IMR-90 (cell line): ENCODE measurements around the gene PLCB3. TPM values are rescaled to one million over a fixed set of nuclear protein-coding genes. Genes with fewer than 3 reads are reported as not detected.

Experiments used
- ATAC-seq: fragments of 200-7000 bp; cut with Tn5 transposase; 2 replicates; pipeline ENCODE4 v1.9.1; 2020; ENCODE audit warnings: low read depth, mild to moderate bottlenecking, moderate library complexity
- BruUV-seq: library from RNA; stranded (reverse); fragments of 400-500 nt; replicated peaks from 2 replicates; lab custom pipeline; 2021; lab: Mats Ljungman, UMichigan
- CTCF ChIA-PET: fragments of 300-600 bp; formaldehyde crosslinking; extraction: SDS; loops from one replicate; lab custom pipeline; 2021; ENCODE audit warnings: antibody characterized with exemption; lab: Yijun Ruan, JAX
- POLR2A ChIA-PET: fragments of 300-600 bp; sonication (Branson Sonifier 250); formaldehyde crosslinking; loops from one replicate; lab custom pipeline; 2022; ENCODE audit warnings: antibody characterized with exemption; ENCODE audit not compliant: unreplicated experiment; lab: Charles Lee
- DNase-seq: peaks from one replicate; pipeline ENCODE4 v3.0.0; 2013
- H2AFZ ChIP-seq: replicated peaks from 2 replicates; pipeline ENCODE3; 2013; ENCODE audit warnings: low read length, mild to moderate bottlenecking; ENCODE audit not compliant: poor library complexity
- H2AK5ac ChIP-seq: 2 replicates; pipeline ENCODE4 v1.6.1; 2013; ENCODE audit warnings: low read depth, low read length, inconsistent platforms
- H2AK9ac ChIP-seq: replicated peaks from 2 replicates; pipeline ENCODE3; 2013; ENCODE audit warnings: mild to moderate bottlenecking, low read depth, low read length, moderate library complexity; ENCODE audit not compliant: poor library complexity
- H2BK120ac ChIP-seq: 2 replicates; pipeline ENCODE4 v1.6.1; 2013; ENCODE audit warnings: low read depth, low read length, inconsistent platforms
- H2BK15ac ChIP-seq: 3 replicates; pipeline ENCODE4 v1.6.1; 2013; ENCODE audit warnings: low read depth, low read length, inconsistent platforms
- H2BK20ac ChIP-seq: 2 replicates; pipeline ENCODE4 v1.6.1; 2013; ENCODE audit warnings: low read depth, mild to moderate bottlenecking, inconsistent platforms, low read length, moderate library complexity
- H2BK5ac ChIP-seq: 2 replicates; pipeline ENCODE4 v1.6.1; 2013; ENCODE audit warnings: mild to moderate bottlenecking, low read depth, low read length, inconsistent platforms; ENCODE audit not compliant: poor library complexity, severe bottlenecking
- H3K14ac ChIP-seq: replicated peaks from 2 replicates; pipeline ENCODE4 v1.6.1; 2013; ENCODE audit warnings: low read depth, low read length, inconsistent platforms
- H3K18ac ChIP-seq: 2 replicates; pipeline ENCODE4 v1.6.1; 2013; ENCODE audit warnings: low read depth, low read length, control low read depth
- H3K23ac ChIP-seq: 2 replicates; pipeline ENCODE4 v1.6.1; 2013; ENCODE audit warnings: low read depth, low read length, inconsistent platforms
- H3K27ac ChIP-seq: 2 replicates; pipeline ENCODE4 v1.5.1; 2013; ENCODE audit warnings: mild to moderate bottlenecking, control low read depth, low read length; ENCODE audit not compliant: insufficient read depth
- H3K27me3 ChIP-seq: 2 replicates; pipeline ENCODE4 v1.6.1; 2013; ENCODE audit warnings: low read length; ENCODE audit not compliant: control insufficient read depth, insufficient read depth
- H3K36me3 ChIP-seq: 2 replicates; pipeline ENCODE4 v1.6.1; 2013; ENCODE audit warnings: low read length, mixed read lengths; ENCODE audit not compliant: control insufficient read depth, insufficient read depth
- H3K4ac ChIP-seq: 2 replicates; pipeline ENCODE4 v1.6.1; 2013; ENCODE audit warnings: low read depth, low read length, inconsistent platforms
- H3K4me1 ChIP-seq: 2 replicates; pipeline ENCODE4 v1.6.1; 2013; ENCODE audit warnings: low read length, mixed read lengths; ENCODE audit not compliant: control insufficient read depth, insufficient read depth
- H3K4me2 ChIP-seq: 2 replicates; pipeline ENCODE4 v1.6.1; 2013; ENCODE audit warnings: low read depth, mild to moderate bottlenecking, control low read depth, low read length, moderate library complexity
- H3K4me3 ChIP-seq: 2 replicates; pipeline ENCODE4 v1.5.1; 2013; ENCODE audit warnings: low read depth, mild to moderate bottlenecking, control low read depth, low read length, moderate library complexity; ENCODE audit not compliant: insufficient read depth
- H3K56ac ChIP-seq: 2 replicates; pipeline ENCODE4 v1.6.1; 2013; ENCODE audit warnings: low read length, inconsistent platforms; ENCODE audit not compliant: insufficient read depth; ENCODE audit errors: extremely low read depth
- H3K79me1 ChIP-seq, 2 experiments: 2 replicates each; pipeline ENCODE4 v1.6.1; 2013; ENCODE audit warnings: low read length in 2 of 2, inconsistent platforms in 1 of 2, low read depth in 1 of 2
- H3K9ac ChIP-seq: 2 replicates; pipeline ENCODE4 v1.6.1; 2013; ENCODE audit warnings: low read depth, low read length, control low read depth
- H3K9me1 ChIP-seq: 2 replicates; pipeline ENCODE4 v1.6.1; 2013; ENCODE audit warnings: low read length, inconsistent platforms; ENCODE audit not compliant: insufficient read depth
- H3K9me3 ChIP-seq: 2 replicates; pipeline ENCODE4 v1.6.1; 2013; ENCODE audit warnings: low read length; ENCODE audit not compliant: control insufficient read depth, insufficient read depth
- H4K20me1 ChIP-seq: 2 replicates; pipeline ENCODE4 v1.6.1; 2013; ENCODE audit warnings: low read length, inconsistent platforms; ENCODE audit not compliant: insufficient read depth
- H4K5ac ChIP-seq: 2 replicates; pipeline ENCODE4 v1.6.1; 2013; ENCODE audit warnings: mild to moderate bottlenecking, low read depth, low read length, control low read depth
- H4K8ac ChIP-seq, 2 experiments: 2 replicates each; pipeline ENCODE4 v1.6.1; 2013; ENCODE audit warnings: low read depth in 2 of 2, low read length in 2 of 2, control low read depth in 1 of 2, inconsistent platforms in 1 of 2
- H4K91ac ChIP-seq: 2 replicates; pipeline ENCODE4 v1.6.1; 2013; ENCODE audit warnings: low read depth, low read length, inconsistent platforms; ENCODE audit not compliant: insufficient read depth
- FOS ChIP-seq: fragments of 150-350 bp; IDR thresholded peaks from 2 replicates; pipeline ENCODE4 v1.6.1; 2016; ENCODE audit warnings: low read depth, low read length
- MAZ ChIP-seq: IDR thresholded peaks from 2 replicates; pipeline ENCODE4 v1.6.1; 2012; ENCODE audit warnings: low read depth, mild to moderate bottlenecking, low read length, improper control_type of control experiment, moderate library complexity, borderline replicate concordance
- MXI1 ChIP-seq: IDR thresholded peaks from 2 replicates; pipeline ENCODE4 v1.6.1; 2012; ENCODE audit warnings: low read depth, mild to moderate bottlenecking, low read length, moderate library complexity, borderline replicate concordance
- WGBS, 2 experiments: methylation state at CpG; one replicate each; pipeline versions ENCODE4 v1.1.5 to v1.1.7; 2013; ENCODE audit warnings: missing lambda C conversion rate in 2 of 2; ENCODE audit not compliant: insufficient read length in 1 of 2; ENCODE audit errors: extremely low coverage in 2 of 2; 5-methylcytosine and 5-hydroxymethylcytosine counted together
- dilution Hi-C: fragments of 300-500 bp; cut with HindIII; formaldehyde crosslinking; loops from one replicate; pipeline ENCODE4 v1.14.3; 2018; ENCODE audit warnings: low sequenced_read_pairs; ENCODE audit not compliant: unreplicated experiment
- in situ Hi-C: fragments of 300-500 bp; cut with MboI; formaldehyde crosslinking; loops from 3 replicates; pipeline ENCODE4 v1.14.3; 2019; ENCODE audit warnings: low sequenced_read_pairs, inconsistent platforms, mixed read lengths
- intact Hi-C: fragments of 100-400 bp; cut with micrococcal nuclease; formaldehyde crosslinking; loops from 2 replicates; pipeline ENCODE4 v1.10.0; 2022
- polyA plus RNA-seq, 3 experiments: library from polyadenylated mRNA; depleted of rRNA; stranded (reverse); fragments of >200 nt; gene quantifications; 2 replicates each; pipeline ENCODE4 v1.2.3, GENCODE V29; 2012; ENCODE audit warnings: low replicate concordance in 1 of 3
- total RNA-seq: library from RNA; depleted of rRNA; stranded (reverse); fragments of >200 nt; gene quantifications from 2 replicates; pipeline ENCODE4 v1.2.3, GENCODE V29; 2012

Gene PLCB3
- total and polyA plus RNA-seq, 2 of the 4 experiments (the other 2 are of a cell fraction), result 23.9 to 24.9 TPM

- POLR2A ChIA-PET, result no interaction called here
- no TSS peak for BruUV-seq
These were observed 21.0 kb upstream of the PLCB3 start, which contains the start of gene DNAJC4 for GRCh38 chr11:64230171-64230984. Gene DNAJC4, plus strand, starts transcription at chr11:64230548. Its CDS starts 307 bp downstream, at chr11:64230855.

More at GRCh38 chr11:64230171-64230984, 21.0 kb upstream of the PLCB3 start, which contains the start of gene DNAJC4:
- peak within 1 kb of the TSS; percentile 97 for H3K4ac ChIP-seq
- peaks cover 24 to 77% of the 10 kb centered on the region in 2 experiments for H3K79me1 ChIP-seq
- H3K23ac ChIP-seq, result peak within 1 kb of the TSS; percentile 82
- in situ Hi-C loops (no loop called here), dilution Hi-C loops (no loop called here), intact Hi-C loops (loop anchor here (1.0 kb wide), 2 partner anchors 39 to 74 kb away; no protein-coding TSS in a partner anchor)
- H4K20me1 ChIP-seq, result no peaks in the 10 kb centered on the region; the same call in 1 of the 2 replicates
- H2BK20ac ChIP-seq, result no peak within 1 kb of the TSS
- CTCF ChIA-PET, result interaction anchor here (0.6 kb wide), 1 partner anchor 1406 kb away, joined by 3 read pairs; no protein-coding TSS in a partner anchor
- peak within 1 kb of the TSS; percentile 98 for H2AFZ ChIP-seq
- peak within 1 kb of the TSS; percentile 62 for H2BK5ac ChIP-seq
- peak; percentile 68; the same call in 1 of the 2 replicates for TF ChIP-seq MAZ
- TF ChIP-seq MXI1, result 0 out of 2 replicates have a peak, but pooled peaks have one; percentile 32
- TF ChIP-seq FOS, result no peak
- H3K4me1 ChIP-seq, result peaks cover 20% of the 10 kb centered on the region
- peak within 1 kb of the TSS; percentile 74 for H2AK5ac ChIP-seq
- peak within 1 kb of the TSS; percentile 88 to 93 for H4K8ac ChIP-seq
- peak within 1 kb of the TSS; percentile 51 for H3K27ac ChIP-seq
- H3K27me3 ChIP-seq, result no peaks in the 10 kb centered on the region
- peaks cover 12% of the 10 kb centered on the region for H3K9me1 ChIP-seq
- ATAC-seq (peak; percentile 56), DNase-seq (peak; percentile 81)
- peak within 1 kb of the TSS; percentile 99 for H3K14ac ChIP-seq
- 1% methylated on average over 36 of the region's 62 CpGs; no CpG with 5 or more reads in 1 of the 2 experiments for WGBS, 2 experiments
- H4K91ac ChIP-seq, result peak within 1 kb of the TSS; percentile 79
- H3K18ac ChIP-seq, result no peak within 1 kb of the TSS; the same call in 1 of the 2 replicates
- H2BK120ac ChIP-seq, result no peak within 1 kb of the TSS
- H2AK9ac ChIP-seq, result peak within 1 kb of the TSS; percentile 99
- peak within 1 kb of the TSS; percentile 83 for H3K4me3 ChIP-seq
- no peaks in the 10 kb centered on the region for H3K9me3 ChIP-seq
- peak within 1 kb of the TSS; percentile 78 for H4K5ac ChIP-seq
- H3K4me2 ChIP-seq, result peak within 1 kb of the TSS; percentile 84
- peak within 1 kb of the TSS; percentile 74 for H3K9ac ChIP-seq
- H3K56ac ChIP-seq, result no peak within 1 kb of the TSS
- H3K36me3 ChIP-seq, result no peaks in the 10 kb centered on the region
- no peak within 1 kb of the TSS; the same call in 2 of the 3 replicates for H2BK15ac ChIP-seq
